Measurements from ENCODE around the gene OTOS. TPM values are rescaled to one million over a fixed set of nuclear protein-coding genes. Genes with fewer than 3 reads are reported as not detected.

Gene OTOS
- total RNA-seq, 1 donor from 2014 or later, result not detected

DNA sequence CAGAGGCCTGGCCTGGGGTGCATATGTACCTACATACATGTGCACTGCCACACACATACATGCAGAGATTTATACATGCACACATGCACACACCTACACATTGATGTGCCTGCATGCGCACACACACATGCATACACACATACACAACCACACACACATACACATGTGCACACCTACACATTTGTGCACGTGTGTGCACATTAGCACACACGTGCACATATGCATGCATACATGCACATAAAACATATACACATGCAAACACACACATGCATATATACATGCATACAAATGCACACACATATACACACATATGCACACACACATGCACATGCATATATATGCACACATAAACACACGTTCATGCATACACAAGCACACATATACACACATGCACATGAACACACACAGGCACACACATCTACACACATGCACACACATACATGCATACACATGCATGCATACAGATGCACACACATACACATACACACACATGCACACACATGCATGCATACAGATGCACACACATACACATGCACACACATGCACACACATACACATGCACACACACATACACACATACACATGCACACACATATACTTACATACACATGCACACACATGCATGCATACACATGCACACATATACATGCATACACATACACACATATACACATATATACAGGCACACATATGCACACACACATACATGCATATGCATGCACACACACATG, 23.6 kb upstream of the OTOS start:
- Histone ChIP-seq H3K27me3 (ENCODE audit: control insufficient read depth, insufficient read depth, low read length) (no peaks in the 10 kb centered on the region), H3K4me3 (ENCODE audit: low read depth, low read length) (no peak overlapping the region), H3K36me3 (ENCODE audit: control insufficient read depth, insufficient read depth, low read length) (no peaks in the 10 kb centered on the region)
- TF ChIP-seq, protein P1, sequence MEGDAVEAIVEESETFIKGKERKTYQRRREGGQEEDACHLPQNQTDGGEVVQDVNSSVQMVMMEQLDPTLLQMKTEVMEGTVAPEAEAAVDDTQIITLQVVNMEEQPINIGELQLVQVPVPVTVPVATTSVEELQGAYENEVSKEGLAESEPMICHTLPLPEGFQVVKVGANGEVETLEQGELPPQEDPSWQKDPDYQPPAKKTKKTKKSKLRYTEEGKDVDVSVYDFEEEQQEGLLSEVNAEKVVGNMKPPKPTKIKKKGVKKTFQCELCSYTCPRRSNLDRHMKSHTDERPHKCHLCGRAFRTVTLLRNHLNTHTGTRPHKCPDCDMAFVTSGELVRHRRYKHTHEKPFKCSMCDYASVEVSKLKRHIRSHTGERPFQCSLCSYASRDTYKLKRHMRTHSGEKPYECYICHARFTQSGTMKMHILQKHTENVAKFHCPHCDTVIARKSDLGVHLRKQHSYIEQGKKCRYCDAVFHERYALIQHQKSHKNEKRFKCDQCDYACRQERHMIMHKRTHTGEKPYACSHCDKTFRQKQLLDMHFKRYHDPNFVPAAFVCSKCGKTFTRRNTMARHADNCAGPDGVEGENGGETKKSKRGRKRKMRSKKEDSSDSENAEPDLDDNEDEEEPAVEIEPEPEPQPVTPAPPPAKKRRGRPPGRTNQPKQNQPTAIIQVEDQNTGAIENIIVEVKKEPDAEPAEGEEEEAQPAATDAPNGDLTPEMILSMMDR (IDR thresholded peaks at IDR 0.05; ENCODE audit: insufficient read depth, low read length, poor library complexity, severe bottlenecking), result no peak
- no peak for DNase-seq (ENCODE audit: low read depth)

DNA sequence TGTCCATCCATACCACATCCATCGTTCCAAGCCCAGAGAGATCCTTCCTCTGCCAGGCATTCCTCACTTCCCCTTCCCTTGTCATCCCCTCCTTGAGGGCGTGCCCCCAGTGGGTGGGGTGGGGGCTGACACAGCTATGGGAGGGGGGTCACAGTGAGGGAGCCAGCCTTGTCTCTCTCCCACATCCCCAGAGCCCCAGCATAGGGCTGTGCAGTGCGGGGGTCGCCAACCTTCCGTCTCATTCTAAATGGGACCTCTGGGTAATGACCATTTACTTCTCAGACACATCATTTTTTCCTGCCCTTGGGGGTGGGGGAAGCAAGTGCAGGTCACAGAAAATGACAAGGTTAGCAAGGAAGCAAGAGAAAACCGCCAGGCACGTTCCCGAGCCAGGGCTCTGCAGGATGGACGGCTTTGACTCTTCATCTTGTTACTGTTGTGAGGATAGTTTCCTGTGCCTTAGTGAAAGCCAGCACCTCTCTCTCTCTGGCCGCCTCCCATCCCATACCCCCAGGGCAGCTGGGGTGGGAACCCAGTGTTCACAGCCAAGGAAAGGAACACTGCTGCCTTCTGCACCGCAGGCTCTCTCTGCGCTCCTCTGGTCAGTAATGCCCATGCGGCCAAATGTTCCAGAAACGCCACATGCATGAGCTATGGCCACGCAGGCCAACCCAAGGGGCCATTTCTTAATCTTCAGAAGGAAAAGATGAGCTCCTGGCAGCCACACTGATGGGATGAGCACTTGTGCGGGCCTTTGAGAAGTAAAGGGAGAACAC, 22.7 kb upstream of the OTOS start:
- H3K27me3 ChIP-seq (ENCODE audit: control insufficient read depth, insufficient read depth, low read length), result no peaks in the 10 kb centered on the region
- DNase-seq (ENCODE audit: low read depth), result no peak
- H3K4me3 ChIP-seq (ENCODE audit: low read depth, low read length), result no peak overlapping the region
- TF ChIP-seq, protein P1 (IDR thresholded peaks at IDR 0.05; ENCODE audit: insufficient read depth, low read length, poor library complexity, severe bottlenecking), result no peak
- H3K36me3 ChIP-seq (ENCODE audit: control insufficient read depth, insufficient read depth, low read length), result no peaks in the 10 kb centered on the region

DNA sequence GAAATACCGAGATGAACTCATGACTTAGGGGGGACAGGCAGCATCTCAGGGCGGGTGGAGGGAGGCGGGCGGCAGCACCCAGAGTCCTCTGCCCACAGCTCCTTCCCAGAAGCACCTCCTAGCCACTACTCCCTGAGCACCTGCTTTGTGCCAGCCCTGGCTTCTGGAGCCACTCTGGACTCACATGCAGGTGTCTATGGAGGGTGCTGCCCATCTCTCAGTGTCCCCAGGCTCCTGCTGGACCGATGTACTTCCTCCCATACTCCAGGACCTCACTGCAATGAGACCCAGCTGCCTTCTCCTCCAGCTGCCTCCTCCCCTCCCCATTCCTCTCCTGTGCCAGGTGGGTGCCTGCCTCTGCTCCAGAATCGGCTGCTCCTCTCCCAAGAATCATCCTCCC, 22.1 kb upstream of the OTOS start:
- Histone ChIP-seq H3K4me3 (ENCODE audit: low read depth, low read length) (no peak overlapping the region), H3K27me3 (ENCODE audit: control insufficient read depth, insufficient read depth, low read length) (no peaks in the 10 kb centered on the region), H3K36me3 (ENCODE audit: control insufficient read depth, insufficient read depth, low read length) (no peaks in the 10 kb centered on the region)
- TF ChIP-seq, protein P1 (IDR thresholded peaks at IDR 0.05; ENCODE audit: insufficient read depth, low read length, poor library complexity, severe bottlenecking), result no peak
- DNase-seq (ENCODE audit: low read depth), result no peak

DNA sequence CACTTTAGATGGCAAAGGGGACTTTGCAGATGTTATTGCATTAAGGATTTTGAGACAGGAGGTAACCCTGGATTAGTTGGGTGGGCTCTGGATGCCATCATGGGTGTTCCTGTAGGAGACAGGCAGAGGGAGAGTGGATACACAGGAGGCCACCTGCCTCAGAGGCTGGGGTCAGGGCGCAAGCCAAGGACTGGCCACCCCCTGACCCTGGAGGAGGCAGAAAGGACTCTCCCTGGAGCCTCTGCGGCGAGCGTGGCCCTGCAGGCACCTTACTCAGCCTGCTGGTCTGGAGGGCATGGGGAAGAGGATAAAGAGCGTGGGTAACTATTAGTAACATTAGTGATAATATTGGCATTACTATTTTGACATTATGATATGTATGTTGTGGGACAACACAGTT, 21.6 kb upstream of the OTOS start:
- TF ChIP-seq, protein P1 (IDR thresholded peaks at IDR 0.05; ENCODE audit: insufficient read depth, low read length, poor library complexity, severe bottlenecking), result no peak
- H3K36me3 ChIP-seq (ENCODE audit: control insufficient read depth, insufficient read depth, low read length), result no peaks in the 10 kb centered on the region
- no peak overlapping the region for H3K4me3 ChIP-seq (ENCODE audit: low read depth, low read length)
- no peak for DNase-seq (ENCODE audit: low read depth)
- H3K27me3 ChIP-seq (ENCODE audit: control insufficient read depth, insufficient read depth, low read length), result no peaks in the 10 kb centered on the region

DNA sequence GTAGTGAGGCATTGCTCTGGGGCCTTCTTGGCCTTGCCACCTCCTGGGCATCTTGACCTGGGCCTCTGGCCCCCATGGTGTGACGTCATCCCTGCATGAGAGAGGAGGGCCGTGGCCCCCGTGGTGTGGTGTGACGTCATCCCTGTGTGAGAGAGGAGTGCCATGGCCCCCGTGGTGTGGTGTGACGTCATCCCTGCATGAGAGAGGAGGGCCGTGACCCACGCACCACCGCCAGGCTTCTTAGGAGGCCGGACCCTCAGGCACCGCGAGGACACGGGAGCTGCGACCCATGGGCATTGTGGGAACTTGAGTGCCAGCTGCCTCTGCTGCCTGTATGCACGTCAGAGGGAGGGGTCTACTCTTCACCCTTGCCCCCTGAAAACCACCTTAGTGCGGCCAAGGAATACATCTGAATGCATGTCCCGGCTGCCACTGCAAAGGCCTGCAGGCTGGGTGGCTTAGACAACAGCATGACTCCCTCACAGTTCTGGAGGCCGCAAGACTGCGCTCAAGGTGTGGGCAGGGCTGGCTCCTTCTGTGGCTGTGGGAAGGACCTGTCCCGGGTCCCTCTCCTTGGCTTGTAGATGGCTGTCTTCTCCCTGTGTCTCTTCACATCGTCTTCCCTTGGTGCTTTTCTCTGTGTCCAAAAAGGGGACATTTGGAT, 20.8 kb upstream of the OTOS start:
- DNase-seq (ENCODE audit: low read depth), result no peak
- no peaks in the 10 kb centered on the region for H3K27me3 ChIP-seq (ENCODE audit: control insufficient read depth, insufficient read depth, low read length)
- TF ChIP-seq, protein P1 (IDR thresholded peaks at IDR 0.05; ENCODE audit: insufficient read depth, low read length, poor library complexity, severe bottlenecking), result no peak
- H3K4me3 ChIP-seq (ENCODE audit: low read depth, low read length), result no peak overlapping the region
- no peaks in the 10 kb centered on the region for H3K36me3 ChIP-seq (ENCODE audit: control insufficient read depth, insufficient read depth, low read length)
